Astrocyte of the spinal cord (primary cell): ENCODE results near the gene MLH1.

Source experiments
- DNase-seq: peaks from one replicate; pipeline ENCODE4 v3.0.0; 2011; ENCODE audit warnings: low read depth, low spot score
- H3K4me3 ChIP-seq: 2 replicates; pipeline ENCODE4 v1.5.1; 2011; ENCODE audit warnings: low read depth, mild to moderate bottlenecking, low read length, moderate library complexity
- in situ Hi-C: cut with HindIII; loops from 2 replicates; pipeline ENCODE4 v1.10.0; 2017; ENCODE audit warnings: low sequenced_read_pairs
- TF ChIP-seq, protein P1 (sequence below): IDR thresholded peaks from 2 replicates; pipeline ENCODE4 v1.5.1; 2012; ENCODE audit warnings: low read depth, mild to moderate bottlenecking, low read length, inconsistent platforms

Gene MLH1

GRCh38 chr3:37071921-37072320 is 78.6 kb downstream of the MLH1 start:
- in situ Hi-C loops = no loop called here
- TF ChIP-seq, protein P1, sequence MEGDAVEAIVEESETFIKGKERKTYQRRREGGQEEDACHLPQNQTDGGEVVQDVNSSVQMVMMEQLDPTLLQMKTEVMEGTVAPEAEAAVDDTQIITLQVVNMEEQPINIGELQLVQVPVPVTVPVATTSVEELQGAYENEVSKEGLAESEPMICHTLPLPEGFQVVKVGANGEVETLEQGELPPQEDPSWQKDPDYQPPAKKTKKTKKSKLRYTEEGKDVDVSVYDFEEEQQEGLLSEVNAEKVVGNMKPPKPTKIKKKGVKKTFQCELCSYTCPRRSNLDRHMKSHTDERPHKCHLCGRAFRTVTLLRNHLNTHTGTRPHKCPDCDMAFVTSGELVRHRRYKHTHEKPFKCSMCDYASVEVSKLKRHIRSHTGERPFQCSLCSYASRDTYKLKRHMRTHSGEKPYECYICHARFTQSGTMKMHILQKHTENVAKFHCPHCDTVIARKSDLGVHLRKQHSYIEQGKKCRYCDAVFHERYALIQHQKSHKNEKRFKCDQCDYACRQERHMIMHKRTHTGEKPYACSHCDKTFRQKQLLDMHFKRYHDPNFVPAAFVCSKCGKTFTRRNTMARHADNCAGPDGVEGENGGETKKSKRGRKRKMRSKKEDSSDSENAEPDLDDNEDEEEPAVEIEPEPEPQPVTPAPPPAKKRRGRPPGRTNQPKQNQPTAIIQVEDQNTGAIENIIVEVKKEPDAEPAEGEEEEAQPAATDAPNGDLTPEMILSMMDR = no peak
- peak; percentile 40 for DNase-seq
- H3K4me3 ChIP-seq = no peak overlapping the region

GRCh38 chr3:37072892-37073291 is 79.6 kb downstream of the MLH1 start:
- peak overlapping the region; percentile 18 for H3K4me3 ChIP-seq
- in situ Hi-C loops = no loop called here
- peak; percentile 91 for DNase-seq

DNA sequence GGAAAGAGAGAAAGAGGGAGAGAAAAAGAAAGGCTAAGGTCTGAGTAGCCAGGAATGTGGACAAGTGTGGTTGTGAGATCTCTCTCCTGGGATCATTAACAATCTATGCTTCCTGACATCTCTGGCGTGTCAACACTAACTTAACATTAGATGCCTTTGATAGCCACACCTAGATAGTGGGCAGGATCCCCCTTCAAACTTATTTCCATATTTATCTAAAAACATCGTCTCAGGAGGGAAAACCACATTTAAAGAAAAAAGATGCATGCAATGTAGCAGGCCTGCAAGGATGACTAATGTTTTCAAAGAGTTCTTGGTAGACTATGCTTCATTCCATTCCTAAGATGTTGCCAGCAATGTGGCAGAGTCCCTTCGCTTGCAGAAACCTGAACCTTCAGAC is 80.9 kb downstream of the MLH1 start:
- DNase-seq = peak; percentile 84
- TF ChIP-seq, protein P1 = no peak
- no peak overlapping the region for H3K4me3 ChIP-seq
- in situ Hi-C loops = no loop called here

More at GRCh38 chr3:37072892-37073291, 79.6 kb downstream of the MLH1 start:
- TF ChIP-seq, protein P1 = no peak

GRCh38 chr3:37075955-37076354 is 82.6 kb downstream of the MLH1 start:
- TF ChIP-seq, protein P1 = no peak
- DNase-seq = no peak
- H3K4me3 ChIP-seq = no peak overlapping the region
- in situ Hi-C loops = no loop called here

DNA sequence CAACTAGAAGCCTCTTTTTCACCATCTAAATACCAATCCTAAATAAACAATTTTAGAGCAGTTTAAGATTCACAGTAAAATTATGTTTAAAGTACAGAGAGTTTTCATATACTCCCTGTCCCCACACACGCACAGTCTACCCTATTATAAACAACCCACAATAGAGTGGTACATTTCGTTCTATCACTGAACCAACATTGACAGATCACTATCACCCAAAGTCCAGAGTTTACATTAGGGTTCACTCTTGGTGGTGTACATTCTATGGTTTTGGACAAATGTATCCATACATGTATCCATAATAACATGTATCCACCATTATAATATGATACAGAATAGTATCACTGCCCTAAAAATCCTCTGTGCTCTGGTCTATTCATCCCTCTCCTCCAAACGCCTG is 89.0 kb downstream of the MLH1 start:
- DNase-seq = no peak
- H3K4me3 ChIP-seq = no peak overlapping the region
- in situ Hi-C loops = no loop called here
- TF ChIP-seq, protein P1 = no peak

- no peak for DNase-seq
- TF ChIP-seq, protein P1 = no peak
- in situ Hi-C loops = no loop called here
- H3K4me3 ChIP-seq = no peak overlapping the region
Observed at GRCh38 chr3:37086918-37087317, 93.6 kb downstream of the MLH1 start.

GRCh38 chr3:37087870-37088269 is 94.6 kb downstream of the MLH1 start:
- no peak for DNase-seq
- TF ChIP-seq, protein P1 = no peak
- H3K4me3 ChIP-seq = no peak overlapping the region
- in situ Hi-C loops = no loop called here
